ENCODE results near the gene SSH2. TPM values are rescaled to one million over a fixed set of nuclear protein-coding genes. Genes with fewer than 3 reads are reported as not detected.

SSH2 gene
- total RNA-seq, 1 donor from 2014 or later = 30.9 TPM

- peak; percentile 1 for DNase-seq (ENCODE audit: low read depth, low spot score)
These were observed 89.1 kb downstream of the SSH2 start for GRCh38 chr17:29840884-29841283.

DNA sequence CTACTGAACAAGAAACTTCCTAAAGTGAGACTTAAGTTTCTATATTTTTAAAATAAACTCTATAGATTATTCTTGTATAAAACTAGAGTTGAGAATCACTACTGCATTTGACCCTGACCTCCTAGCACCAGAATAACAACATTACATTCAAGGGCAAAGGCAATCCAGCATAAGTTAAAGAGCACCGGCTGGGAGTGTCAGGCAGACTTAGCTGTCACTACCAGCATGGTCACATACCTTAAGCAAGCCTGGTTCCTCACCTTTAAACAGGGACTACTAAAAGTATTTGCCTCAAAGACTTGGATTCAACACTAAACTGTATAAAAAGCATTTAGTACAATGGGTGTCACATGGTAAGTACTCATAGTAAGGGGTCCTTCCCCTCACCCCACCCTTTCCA lies 90.4 kb downstream of the SSH2 start:
- DNase-seq (ENCODE audit: low read depth, low spot score) = no peak

DNA sequence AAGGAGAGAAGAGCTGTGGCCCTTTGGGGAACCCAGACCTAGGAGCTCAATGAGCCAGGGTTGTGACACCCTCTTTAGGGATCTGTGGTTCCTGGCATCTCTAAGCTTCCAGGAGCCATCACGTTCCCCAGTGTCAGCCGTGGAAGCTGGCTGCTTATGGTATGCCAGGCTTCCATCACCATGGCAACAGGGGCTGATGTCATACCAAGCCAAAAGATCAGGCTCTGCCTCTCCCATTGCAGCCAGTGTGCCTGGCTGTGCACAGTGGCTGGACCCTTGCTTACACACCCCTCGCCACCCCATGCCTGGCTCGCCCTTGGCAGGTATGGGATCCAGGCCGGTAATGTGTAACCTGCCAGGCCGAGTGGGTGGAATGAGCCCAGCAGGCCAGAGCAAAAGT lies 91.1 kb downstream of the SSH2 start:
- DNase-seq (ENCODE audit: low read depth, low spot score) = no peak

DNA sequence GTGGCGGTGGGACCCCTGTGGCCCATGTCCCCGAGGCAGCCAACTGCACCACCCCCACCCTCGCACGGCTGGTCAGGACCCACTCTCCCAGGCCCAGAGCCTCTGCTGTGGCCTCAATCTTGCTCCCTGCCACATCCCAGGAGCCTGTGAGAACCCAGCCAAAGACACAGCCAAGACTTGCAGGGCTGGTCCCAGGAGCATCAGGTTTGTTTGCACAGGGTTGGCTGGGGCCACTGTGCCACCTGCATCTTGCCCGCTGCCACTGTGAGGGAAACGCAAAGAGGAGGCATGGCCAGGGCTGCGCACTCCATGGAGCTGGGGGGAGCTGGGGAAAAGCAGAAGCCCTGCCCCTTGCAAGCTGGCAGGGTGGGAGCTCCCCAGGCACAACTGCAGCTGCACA lies 92.5 kb downstream of the SSH2 start:
- DNase-seq (ENCODE audit: low read depth, low spot score) = no peak

DNA sequence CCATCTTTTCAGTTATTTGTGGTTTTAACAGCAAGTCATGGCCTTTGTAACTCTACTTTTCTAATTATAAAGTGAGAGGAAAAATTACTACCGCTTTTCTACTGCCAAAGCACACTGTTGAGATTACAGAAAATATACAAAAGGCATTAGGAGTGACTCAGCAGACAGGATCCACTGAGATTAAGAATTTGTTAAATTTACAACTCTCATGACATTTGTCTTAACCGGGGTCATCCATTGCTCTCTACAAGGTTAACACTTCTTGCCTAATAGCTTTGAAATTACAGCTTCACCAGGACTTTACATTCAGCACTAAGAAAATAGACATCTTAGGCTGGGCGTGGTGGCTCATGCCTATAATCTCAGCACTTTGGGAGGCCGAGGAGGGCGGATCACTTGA lies 93.4 kb downstream of the SSH2 start:
- DNase-seq (ENCODE audit: low read depth, low spot score) = no peak

GRCh38 chr17:29835435-29836351 lies 94.3 kb downstream of the SSH2 start:
- no peak for DNase-seq (ENCODE audit: low read depth, low spot score)

GRCh38 chr17:29833801-29834200 lies 96.2 kb downstream of the SSH2 start:
- no peak for DNase-seq (ENCODE audit: low read depth, low spot score)

DNA sequence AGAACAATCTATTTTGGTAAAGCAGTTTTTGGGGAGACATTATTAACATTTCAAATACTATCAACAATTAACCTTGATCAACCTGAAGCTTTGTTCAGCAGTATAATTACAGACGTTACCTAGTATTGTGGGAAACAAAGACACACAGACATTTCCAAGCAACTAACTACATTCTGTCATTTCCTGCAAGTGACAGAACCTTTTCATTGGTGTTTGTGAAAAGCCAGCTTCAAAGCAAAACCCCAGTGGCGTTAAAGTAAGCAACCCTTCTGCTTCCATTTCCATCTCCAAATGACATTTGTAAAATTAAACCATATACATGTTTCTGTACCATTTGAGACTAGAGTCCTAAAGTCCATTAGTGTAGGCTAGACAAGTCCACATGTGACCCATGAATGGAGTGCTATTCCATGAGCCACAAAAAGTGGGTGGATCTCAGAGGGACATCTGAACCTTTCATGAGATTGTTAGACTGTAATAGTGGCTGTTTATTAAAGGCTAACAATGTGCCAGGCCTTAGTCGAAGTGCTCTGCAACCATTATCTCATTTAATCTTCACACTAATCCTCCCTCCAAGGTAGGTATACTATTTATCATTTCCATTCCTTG lies 101.2 kb downstream of the SSH2 start:
- DNase-seq (ENCODE audit: low read depth, low spot score) = no peak

GRCh38 chr17:29827179-29827578 lies 102.8 kb downstream of the SSH2 start:
- no peak for DNase-seq (ENCODE audit: low read depth, low spot score)

DNA sequence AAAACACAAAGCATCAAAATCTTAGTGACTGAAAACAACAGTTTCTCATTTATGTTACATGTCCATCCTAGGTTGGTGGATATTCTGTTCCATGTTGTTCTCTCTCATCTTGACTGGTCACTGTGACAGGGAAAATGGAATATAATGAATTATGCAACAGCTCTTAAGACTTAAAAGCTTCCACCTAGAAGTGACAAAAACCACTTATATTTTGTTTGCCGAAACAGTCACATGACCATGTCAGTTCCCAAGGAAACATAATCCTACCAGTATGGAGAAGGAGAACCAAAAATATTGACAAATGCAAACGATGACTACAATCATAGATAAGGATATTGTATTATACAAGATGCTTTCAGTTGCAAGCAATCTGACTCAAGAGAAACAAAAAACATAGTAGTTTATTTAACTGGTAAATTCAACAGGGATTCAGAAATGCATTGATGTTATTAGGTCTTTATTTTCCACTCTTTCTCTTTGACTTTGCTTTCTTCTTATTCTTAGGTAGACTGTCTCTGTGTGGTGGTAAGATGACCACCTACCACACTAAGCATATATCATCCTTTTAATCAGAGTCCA lies 103.8 kb downstream of the SSH2 start:
- DNase-seq (ENCODE audit: low read depth, low spot score) = no peak

GRCh38 chr17:29825604-29826003 lies 104.4 kb downstream of the SSH2 start:
- no peak for DNase-seq (ENCODE audit: low read depth, low spot score)

- DNase-seq (ENCODE audit: low read depth, low spot score) = no peak
These were observed 108.1 kb downstream of the SSH2 start for GRCh38 chr17:29821897-29822296.

DNA sequence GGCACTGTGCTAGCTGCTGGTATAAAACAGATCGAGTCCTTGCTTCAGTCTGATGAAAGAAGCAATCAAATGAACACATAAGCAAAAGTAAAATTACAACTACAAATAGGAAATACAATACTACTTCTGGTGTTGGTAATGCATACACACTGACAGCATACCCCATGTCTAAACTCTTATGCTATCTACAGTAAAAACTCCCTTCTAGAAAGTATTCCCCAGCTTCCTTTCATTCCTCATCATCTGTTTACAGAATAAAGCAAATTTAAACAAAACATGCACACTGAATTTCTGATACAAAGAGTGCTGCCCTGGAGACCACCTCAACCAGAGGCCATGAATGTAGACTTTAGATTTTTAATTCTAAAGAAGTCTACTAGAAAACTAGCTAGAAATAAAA lies 109.6 kb downstream of the SSH2 start:
- no peak for DNase-seq (ENCODE audit: low read depth, low spot score)

- peak; percentile 32 for DNase-seq (ENCODE audit: low read depth, low spot score)
These were observed 122.3 kb downstream of the SSH2 start for GRCh38 chr17:29807520-29808361.

DNA sequence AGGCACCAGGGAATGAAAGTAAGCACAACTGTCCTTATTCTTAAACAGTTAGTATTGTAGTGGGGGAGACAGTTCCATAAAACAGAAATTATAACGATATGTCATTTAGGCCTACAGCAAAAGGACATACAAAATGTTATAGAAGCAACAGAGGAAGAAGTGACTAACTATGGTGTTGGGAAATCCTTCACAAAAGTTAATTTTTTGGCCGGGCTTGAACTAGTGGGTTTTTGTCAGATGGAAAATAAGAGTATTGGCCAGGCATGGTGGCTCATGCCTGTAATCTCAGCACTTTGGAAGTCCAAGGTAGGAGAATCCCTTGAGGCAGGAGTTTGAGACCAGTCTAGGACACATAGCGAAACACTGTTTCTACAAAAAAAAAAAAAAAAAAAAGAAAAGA lies 127.8 kb downstream of the SSH2 start:
- DNase-seq (ENCODE audit: low read depth, low spot score) = no peak

- no peak for DNase-seq (ENCODE audit: low read depth, low spot score)
These were observed 129.6 kb downstream of the SSH2 start for GRCh38 chr17:29800457-29800856.

GRCh38 chr17:29796652-29797051 lies 133.4 kb downstream of the SSH2 start:
- no peak for DNase-seq (ENCODE audit: low read depth, low spot score)

- no peak for DNase-seq (ENCODE audit: low read depth, low spot score)
These were observed 136.5 kb downstream of the SSH2 start for GRCh38 chr17:29793501-29793900.

DNA sequence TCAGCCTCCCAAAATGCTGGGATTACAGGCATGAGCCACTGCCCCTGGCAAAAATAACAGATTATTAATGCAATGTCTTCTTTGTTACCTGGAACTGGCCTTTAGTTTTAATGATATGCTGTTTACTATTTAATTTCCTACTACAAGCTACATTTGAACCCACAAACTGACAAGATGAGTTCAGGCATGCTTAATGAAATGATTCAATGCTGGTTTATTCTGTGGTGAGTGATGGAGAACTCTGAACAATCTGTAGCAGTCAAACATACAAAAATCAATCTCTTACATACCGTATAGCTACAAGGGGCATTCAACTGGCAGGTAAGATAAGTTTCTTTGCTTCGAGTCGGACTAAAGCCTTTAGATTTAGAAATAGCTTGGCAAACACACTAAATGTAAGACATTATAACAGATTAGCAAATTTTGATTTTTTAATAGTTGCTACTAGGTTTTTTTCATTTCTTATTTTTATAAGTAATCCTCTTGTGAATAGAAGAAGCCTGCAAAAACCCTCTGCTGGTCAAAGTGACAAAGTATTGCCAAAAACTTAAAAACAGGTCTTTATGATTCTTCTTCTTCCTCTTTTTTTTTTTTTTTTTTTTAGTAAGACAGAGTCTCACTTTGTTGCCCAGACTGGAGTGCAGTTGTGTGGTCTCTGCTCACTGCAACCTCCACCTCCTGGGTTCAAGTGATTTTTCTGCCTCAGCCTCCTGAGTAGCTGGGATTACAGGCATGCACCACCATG lies 138.5 kb downstream of the SSH2 start:
- no peak for DNase-seq (ENCODE audit: low read depth, low spot score)

DNA sequence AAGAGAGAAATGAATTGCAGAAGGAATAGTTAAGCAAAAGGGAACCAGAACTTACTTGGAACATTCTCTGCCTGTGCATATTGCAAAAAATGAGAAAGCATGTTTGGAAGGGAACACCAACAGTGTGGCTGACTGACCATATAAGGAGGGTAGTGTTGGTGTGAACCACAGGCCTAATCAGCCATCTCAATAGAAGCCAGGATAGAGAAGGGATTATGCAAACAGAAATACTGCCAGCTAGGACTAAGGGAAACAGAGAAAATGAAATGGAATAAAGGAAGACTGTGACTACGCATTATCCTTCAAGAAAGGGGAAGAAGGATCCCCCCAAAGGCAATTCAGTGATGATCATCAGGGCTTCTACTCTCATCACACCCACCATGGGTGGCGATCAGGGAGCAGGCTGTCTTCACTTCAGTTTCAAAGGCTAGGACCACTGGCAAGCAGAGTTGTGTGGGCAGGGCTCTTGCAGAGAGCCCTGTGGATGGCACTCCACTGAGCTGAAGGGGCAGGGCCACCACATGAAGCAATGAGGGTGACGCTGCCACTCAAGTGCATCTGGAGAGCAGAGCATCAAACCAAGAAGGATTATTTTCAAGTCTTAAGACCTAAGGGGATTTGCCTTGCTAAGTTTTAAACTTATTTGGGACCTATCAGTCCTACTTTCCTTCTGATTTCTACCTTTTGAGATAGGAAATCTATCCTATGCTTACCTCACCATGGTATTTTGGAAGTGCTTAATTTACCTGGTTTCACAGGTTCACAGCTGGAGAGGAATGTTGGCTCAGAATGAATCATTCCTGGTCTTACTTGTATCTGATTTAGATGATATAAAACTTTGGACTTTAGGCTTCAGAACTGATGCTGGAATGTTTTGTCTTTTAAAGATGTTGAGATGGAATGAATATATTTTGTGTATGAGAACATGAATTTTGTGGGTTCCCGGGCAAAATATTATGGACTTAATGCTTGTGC lies 140.5 kb downstream of the SSH2 start:
- DNase-seq (ENCODE audit: low read depth, low spot score) = no peak
